Uterus (tissue), 4 donors: ENCODE results near the gene KATNA1. TPM values are rescaled to one million over a fixed set of nuclear protein-coding genes. Genes with fewer than 3 reads are reported as not detected.

Source experiments
- DNase-seq, 2 donors: peaks; one replicate each; pipeline ENCODE4 v3.0.0-alpha.2; 2019 to 2020
- H3K27ac ChIP-seq, 2 donors: fragments of 200-600 bp; sonication (generic); 1 replicate in 1 of 2; 2 replicates in 1 of 2; pipeline ENCODE4 v1.5.1; 2016 to 2018
- H3K27me3 ChIP-seq, 2 donors: fragments of 200-600 bp; sonication (generic); one replicate each; pipeline ENCODE4 v1.5.1; 2018 to 2019; ENCODE audit warnings: control low read depth in 1 of 2
- H3K36me3 ChIP-seq, 2 donors: fragments of 200-600 bp; sonication (generic); one replicate each; pipeline ENCODE4 v1.5.1; 2019; ENCODE audit warnings: control low read depth in 1 of 2
- H3K4me1 ChIP-seq, 2 donors: fragments of 200-600 bp; sonication (generic); one replicate each; pipeline ENCODE4 v1.5.1; 2018 to 2019; ENCODE audit warnings: control low read depth in 1 of 2
- H3K4me3 ChIP-seq, 2 donors: fragments of 200-600 bp; sonication (generic); 1 replicate in 1 of 2; 2 replicates in 1 of 2; pipeline ENCODE4 v1.5.1; 2018 to 2019; ENCODE audit warnings: mild to moderate bottlenecking in 1 of 2
- H3K9me3 ChIP-seq, 2 donors: fragments of 200-600 bp; sonication (generic); one replicate each; pipeline ENCODE4 v1.5.1; 2019; ENCODE audit warnings: control low read depth in 1 of 2
- POLR2A ChIP-seq, 2 donors: fragments of 450-650 bp; IDR thresholded peaks; one replicate each; pipeline ENCODE4 v1.6.1; 2016; ENCODE audit warnings: antibody characterized with exemption in 2 of 2, mild to moderate bottlenecking in 1 of 2, moderate library complexity in 1 of 2
- intact Hi-C: fragments of 100-400 bp; cut with DNase I; formaldehyde crosslinking; loops from one replicate; pipeline ENCODE4 v1.15.1; 2023; ENCODE audit warnings: low total_unique reads
- total RNA-seq, 4 donors: library from RNA; depleted of rRNA in 3 of 4; stranded (reverse); fragments of >200 nt in 3 of 4; gene quantifications; one replicate each; pipeline versions ENCODE4 v1.1.0 to v1.2.4, GENCODE V29; 2014 to 2023
- TF ChIP-seq, protein P1 (sequence below), 4 experiments: fragments of 200-600 bp in 2 of 4; fragments of 450-650 bp in 2 of 4; sonication (generic) in 2 of 4; IDR thresholded peaks; one replicate each; pipeline ENCODE4 v1.5.1; 2016 to 2019; ENCODE audit warnings: antibody characterized with exemption in 4 of 4, mild to moderate bottlenecking in 2 of 4, moderate library complexity in 1 of 4
- donor health status: DM: yes; HTN: yes; CAD: no.

The KATNA1 gene
- total RNA-seq, 4 donors from 2014 or later, result 15.6 to 80.2 (median 32.3) TPM

DNA sequence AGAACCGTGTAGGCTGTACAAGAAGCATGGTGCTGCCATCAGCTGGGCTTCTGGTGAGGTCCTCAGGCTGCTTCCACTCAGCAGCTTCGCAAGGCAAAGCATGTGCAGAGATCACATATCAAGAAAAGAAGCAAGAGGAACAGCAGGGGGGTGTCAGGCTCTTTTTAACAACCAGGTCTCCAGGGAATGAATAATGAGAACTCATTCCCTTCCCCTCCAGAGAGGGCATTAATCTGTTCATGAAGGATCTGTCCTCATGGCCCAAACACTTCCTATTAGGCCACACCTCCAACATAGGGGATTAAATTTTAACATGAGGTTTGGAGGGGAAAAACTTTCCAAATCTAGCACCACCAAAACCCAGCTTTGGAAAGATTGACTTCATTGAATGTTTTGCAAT, 62.4 kb downstream of the KATNA1 start:
- H3K4me1 ChIP-seq, result no peaks in the 10 kb centered on the region
- no peak for TF ChIP-seq POLR2A (IDR thresholded peaks at IDR 0.05)
- TF ChIP-seq, protein P1, sequence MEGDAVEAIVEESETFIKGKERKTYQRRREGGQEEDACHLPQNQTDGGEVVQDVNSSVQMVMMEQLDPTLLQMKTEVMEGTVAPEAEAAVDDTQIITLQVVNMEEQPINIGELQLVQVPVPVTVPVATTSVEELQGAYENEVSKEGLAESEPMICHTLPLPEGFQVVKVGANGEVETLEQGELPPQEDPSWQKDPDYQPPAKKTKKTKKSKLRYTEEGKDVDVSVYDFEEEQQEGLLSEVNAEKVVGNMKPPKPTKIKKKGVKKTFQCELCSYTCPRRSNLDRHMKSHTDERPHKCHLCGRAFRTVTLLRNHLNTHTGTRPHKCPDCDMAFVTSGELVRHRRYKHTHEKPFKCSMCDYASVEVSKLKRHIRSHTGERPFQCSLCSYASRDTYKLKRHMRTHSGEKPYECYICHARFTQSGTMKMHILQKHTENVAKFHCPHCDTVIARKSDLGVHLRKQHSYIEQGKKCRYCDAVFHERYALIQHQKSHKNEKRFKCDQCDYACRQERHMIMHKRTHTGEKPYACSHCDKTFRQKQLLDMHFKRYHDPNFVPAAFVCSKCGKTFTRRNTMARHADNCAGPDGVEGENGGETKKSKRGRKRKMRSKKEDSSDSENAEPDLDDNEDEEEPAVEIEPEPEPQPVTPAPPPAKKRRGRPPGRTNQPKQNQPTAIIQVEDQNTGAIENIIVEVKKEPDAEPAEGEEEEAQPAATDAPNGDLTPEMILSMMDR (IDR thresholded peaks at IDR 0.05), result no peak
- H3K27ac ChIP-seq, result no peak overlapping the region
- DNase-seq, result no peak
- H3K27me3 ChIP-seq, result no peaks in the 10 kb centered on the region
- H3K4me3 ChIP-seq, result no peak overlapping the region
- no peaks in the 10 kb centered on the region for H3K36me3 ChIP-seq
- no peaks in the 10 kb centered on the region for H3K9me3 ChIP-seq
- intact Hi-C loops, result no loop called here

DNA sequence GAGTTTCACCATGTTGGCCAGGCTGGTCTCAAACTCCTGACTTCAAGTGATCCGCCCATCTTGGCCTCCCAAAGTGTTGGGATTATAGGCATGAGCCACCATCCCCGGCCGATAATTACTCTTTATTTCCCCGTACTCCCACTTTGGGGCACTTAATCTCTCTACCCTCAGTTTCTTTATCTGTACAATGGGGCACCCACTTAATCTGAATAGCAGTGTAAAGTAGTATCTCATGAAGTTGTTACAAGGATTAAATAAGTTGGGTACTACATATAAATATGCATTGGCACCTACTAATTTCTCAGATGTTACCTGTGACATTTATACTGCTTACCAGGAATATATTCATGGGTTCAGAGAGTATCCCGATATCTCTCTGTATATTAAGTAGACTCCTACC, 67.2 kb downstream of the KATNA1 start:
- H3K27ac ChIP-seq, result no peak overlapping the region
- intact Hi-C loops, result no loop called here
- H3K36me3 ChIP-seq, result no peaks in the 10 kb centered on the region
- no peaks in the 10 kb centered on the region for H3K9me3 ChIP-seq
- TF ChIP-seq, protein P1 (IDR thresholded peaks at IDR 0.05), result no peak
- H3K4me1 ChIP-seq, result no peaks in the 10 kb centered on the region
- no peak overlapping the region for H3K4me3 ChIP-seq
- H3K27me3 ChIP-seq, result no peaks in the 10 kb centered on the region
- DNase-seq, result no peak

DNA sequence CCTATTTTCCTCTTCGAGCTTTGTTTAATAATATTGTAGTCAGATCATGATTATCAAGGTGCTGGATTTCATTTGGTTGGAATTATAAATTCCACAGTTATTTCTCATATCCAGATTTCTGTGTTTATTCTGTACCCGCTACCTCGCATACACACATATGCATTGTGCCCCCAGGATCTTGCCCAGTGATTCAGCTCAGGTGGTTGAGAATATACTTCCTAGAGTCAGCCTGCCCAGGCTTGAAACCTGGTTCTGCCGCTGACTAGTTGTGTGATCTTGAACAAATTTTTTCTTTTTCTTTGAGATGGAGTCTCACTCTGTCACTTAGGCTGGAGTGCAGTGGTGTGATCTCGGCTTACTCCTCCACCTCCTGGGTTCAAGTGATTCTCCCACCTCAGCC, 67.6 kb downstream of the KATNA1 start:
- no peaks in the 10 kb centered on the region for H3K36me3 ChIP-seq
- H3K27ac ChIP-seq, result no peak overlapping the region

DNA sequence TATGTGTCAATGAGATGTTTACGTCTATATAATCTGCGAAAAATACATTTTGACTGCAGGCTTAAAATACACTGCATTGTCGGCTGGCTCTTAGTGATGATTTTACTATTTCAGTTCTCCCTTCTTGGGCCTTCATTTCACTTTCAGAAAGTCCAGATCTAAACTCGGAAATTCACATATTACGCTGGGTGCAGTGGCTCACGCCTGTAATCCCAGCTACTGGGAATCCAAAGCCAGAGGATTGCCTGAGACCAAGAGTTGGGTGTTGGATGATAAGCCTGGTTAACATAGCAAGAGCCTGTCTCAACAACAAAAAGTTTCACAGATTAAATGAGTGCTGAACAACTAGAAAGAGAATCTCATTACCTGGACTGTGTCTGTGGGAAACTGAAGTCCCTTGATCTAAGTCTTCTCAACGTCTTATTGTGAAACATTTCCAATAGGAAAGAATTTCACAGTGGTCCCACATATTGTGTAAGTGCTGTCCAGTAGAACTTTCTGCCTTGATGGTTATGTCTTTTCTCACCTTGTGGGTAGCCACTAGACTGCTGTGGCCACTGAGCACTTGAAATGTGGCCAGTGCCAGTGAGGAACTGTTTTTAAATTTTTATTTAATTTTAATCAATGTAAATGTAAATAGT, 80.4 kb downstream of the KATNA1 start:
- TF ChIP-seq POLR2A (IDR thresholded peaks at IDR 0.05), result no peak
- TF ChIP-seq, protein P1 (IDR thresholded peaks at IDR 0.05), result no peak
- Histone ChIP-seq H3K36me3 (no peaks in the 10 kb centered on the region), H3K27me3 (no peaks in the 10 kb centered on the region), H3K9me3 (no peaks in the 10 kb centered on the region), H3K27ac (no peak overlapping the region), H3K4me1 (peaks cover 0 to 9% of the 10 kb centered on the region in 2 donors), H3K4me3 (no peak overlapping the region)
- intact Hi-C loops, result no loop called here
- no peak for DNase-seq

More for the DNA sequence above, 67.6 kb downstream of the KATNA1 start:
- Histone ChIP-seq H3K27me3 (no peaks in the 10 kb centered on the region), H3K9me3 (no peaks in the 10 kb centered on the region), H3K4me3 (no peak overlapping the region), H3K4me1 (no peaks in the 10 kb centered on the region)
- intact Hi-C loops, result no loop called here
- no peak for DNase-seq
- TF ChIP-seq POLR2A (IDR thresholded peaks at IDR 0.05), result no peak
- TF ChIP-seq, protein P1 (IDR thresholded peaks at IDR 0.05), result no peak

DNA sequence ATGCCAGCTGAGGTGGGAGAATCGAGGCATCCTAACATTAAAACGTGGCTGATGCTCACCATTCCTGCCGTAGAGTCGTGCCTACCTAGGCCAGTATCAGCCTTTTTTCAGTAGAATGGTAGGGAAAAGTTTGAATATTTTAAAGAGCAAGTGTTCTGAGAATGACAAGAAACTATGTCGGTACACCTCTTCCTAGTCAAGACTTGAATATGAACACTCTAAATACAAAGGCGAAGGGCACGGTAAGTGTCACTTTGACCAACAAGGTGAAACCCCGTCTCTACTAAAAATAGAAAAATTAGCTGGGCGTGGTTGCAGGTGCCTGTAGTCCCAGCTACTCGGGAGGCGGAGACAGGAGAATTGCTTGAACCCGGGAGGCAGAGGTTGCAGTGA, 81.3 kb downstream of the KATNA1 start:
- H3K27me3 ChIP-seq, result no peaks in the 10 kb centered on the region
- TF ChIP-seq, protein P1 (IDR thresholded peaks at IDR 0.05), result no peak
- TF ChIP-seq POLR2A (IDR thresholded peaks at IDR 0.05), result no peak
- intact Hi-C loops, result no loop called here

More for the DNA sequence above, 81.3 kb downstream of the KATNA1 start:
- DNase-seq, result no peak
- Histone ChIP-seq H3K4me3 (peak overlapping the region; percentile 88 to 100), H3K9me3 (no peaks in the 10 kb centered on the region), H3K36me3 (no peaks in the 10 kb centered on the region), H3K27ac (peak overlapping the region; percentile 76 to 99), H3K4me1 (peaks cover 0 to 9% of the 10 kb centered on the region in 2 donors)
